Activated CD8-positive, alpha-beta T cell treated with anti-CD3 and anti-CD28 coated beads for 36 hours (primary cell): ENCODE data around the gene RAB15. TPM values are rescaled to one million over a fixed set of nuclear protein-coding genes. Genes with fewer than 3 reads are reported as not detected.
A peak's percentile ranks its signal among the peaks of the same experiment; 100 is the strongest.

Experiments used
- ATAC-seq: fragments of 200-7000 bp; cut with Tn5 transposase; one replicate; pipeline ENCODE4 v1.10.0; 2021; ENCODE audit warnings: mild to moderate bottlenecking, moderate library complexity
- CTCF ChIA-PET: fragments of 350-600 bp; sonication (Branson Sonifier 250); formaldehyde crosslinking; loops from one replicate; lab custom pipeline; 2021; ENCODE audit warnings: antibody characterized with exemption; lab: Charles Lee
- POLR2A ChIA-PET: fragments of 350-600 bp; sonication (Branson Sonifier 250); formaldehyde crosslinking; loops from one replicate; lab custom pipeline; 2021; ENCODE audit warnings: antibody characterized with exemption; lab: Charles Lee
- DNase-seq: peaks from one replicate; pipeline ENCODE4 v3.0.0-alpha.2; 2020
- H3K27ac Mint-ChIP-seq: one replicate; pipeline ENCODE4 v1.8.0; 2021; ENCODE audit warnings: mild to moderate bottlenecking, mixed read lengths
- H3K27me3 Mint-ChIP-seq: one replicate; pipeline ENCODE4 v1.8.0; 2021; ENCODE audit warnings: mixed read lengths
- H3K36me3 Mint-ChIP-seq: one replicate; pipeline ENCODE4 v1.8.0; 2021; ENCODE audit warnings: low read depth, mixed read lengths
- H3K4me1 Mint-ChIP-seq: one replicate; pipeline ENCODE4 v1.8.0; 2021; ENCODE audit warnings: low read depth, mixed read lengths
- H3K4me3 Mint-ChIP-seq: one replicate; pipeline ENCODE4 v1.8.0; 2021; ENCODE audit warnings: mild to moderate bottlenecking, moderate library complexity, mixed read lengths
- H3K9me3 Mint-ChIP-seq: one replicate; pipeline ENCODE4 v1.8.0; 2021; ENCODE audit warnings: mixed read lengths
- intact Hi-C: fragments of 100-400 bp; cut with micrococcal nuclease; formaldehyde crosslinking; loops from one replicate; pipeline ENCODE4 v1.10.0; 2022
- total RNA-seq, 2 experiments: library from RNA; stranded (reverse); gene quantifications; one replicate each; pipeline ENCODE4 v1.2.3, GENCODE V29; 2021
- TF ChIP-seq, protein P1 (sequence below): fragments of 200-600 bp; IDR thresholded peaks from one replicate; pipeline ENCODE4 v1.8.0; 2022; ENCODE audit warnings: antibody characterized with exemption, mild to moderate bottlenecking

RAB15 gene
- total RNA-seq, 2 experiments from 2014 or later, result 2.1 to 2.3 TPM

DNA sequence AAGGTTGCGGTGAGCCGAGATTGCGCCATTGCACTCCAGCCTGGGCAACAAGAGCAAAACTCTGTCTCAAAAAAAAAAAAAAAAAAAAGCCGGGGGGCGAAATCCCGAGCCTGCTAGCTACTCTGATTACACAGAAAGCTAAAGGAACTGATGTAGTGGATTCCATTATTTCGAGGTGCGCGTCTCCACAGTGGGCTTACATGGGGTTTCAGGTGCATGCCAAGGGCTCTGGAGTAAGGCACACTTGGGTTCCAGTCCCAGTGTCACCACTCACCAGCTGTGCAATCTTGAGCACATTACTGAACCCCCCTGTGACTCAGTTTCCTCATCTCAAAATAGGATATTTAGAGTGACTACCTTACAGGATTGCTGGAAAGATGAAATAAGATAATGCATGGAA lies 1.7 kb upstream of the RAB15 start:
- Mint-ChIP-seq H3K27me3 (no peaks in the 10 kb centered on the region), H3K4me1 (peaks cover 3% of the 10 kb centered on the region), H3K4me3 (no peak overlapping the region), H3K27ac (no peak overlapping the region), H3K36me3 (no peaks in the 10 kb centered on the region), H3K9me3 (no peaks in the 10 kb centered on the region)
- ChIA-PET CTCF (interaction anchor here (1.0 kb wide), 1 partner anchor 11 kb away, joined by 3 read pairs; no protein-coding TSS in a partner anchor), POLR2A (no interaction called here)
- TF ChIP-seq, protein P1, sequence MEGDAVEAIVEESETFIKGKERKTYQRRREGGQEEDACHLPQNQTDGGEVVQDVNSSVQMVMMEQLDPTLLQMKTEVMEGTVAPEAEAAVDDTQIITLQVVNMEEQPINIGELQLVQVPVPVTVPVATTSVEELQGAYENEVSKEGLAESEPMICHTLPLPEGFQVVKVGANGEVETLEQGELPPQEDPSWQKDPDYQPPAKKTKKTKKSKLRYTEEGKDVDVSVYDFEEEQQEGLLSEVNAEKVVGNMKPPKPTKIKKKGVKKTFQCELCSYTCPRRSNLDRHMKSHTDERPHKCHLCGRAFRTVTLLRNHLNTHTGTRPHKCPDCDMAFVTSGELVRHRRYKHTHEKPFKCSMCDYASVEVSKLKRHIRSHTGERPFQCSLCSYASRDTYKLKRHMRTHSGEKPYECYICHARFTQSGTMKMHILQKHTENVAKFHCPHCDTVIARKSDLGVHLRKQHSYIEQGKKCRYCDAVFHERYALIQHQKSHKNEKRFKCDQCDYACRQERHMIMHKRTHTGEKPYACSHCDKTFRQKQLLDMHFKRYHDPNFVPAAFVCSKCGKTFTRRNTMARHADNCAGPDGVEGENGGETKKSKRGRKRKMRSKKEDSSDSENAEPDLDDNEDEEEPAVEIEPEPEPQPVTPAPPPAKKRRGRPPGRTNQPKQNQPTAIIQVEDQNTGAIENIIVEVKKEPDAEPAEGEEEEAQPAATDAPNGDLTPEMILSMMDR, result no peak
- intact Hi-C loops, result no loop called here
- ATAC-seq (no peak), DNase-seq (no peak)

DNA sequence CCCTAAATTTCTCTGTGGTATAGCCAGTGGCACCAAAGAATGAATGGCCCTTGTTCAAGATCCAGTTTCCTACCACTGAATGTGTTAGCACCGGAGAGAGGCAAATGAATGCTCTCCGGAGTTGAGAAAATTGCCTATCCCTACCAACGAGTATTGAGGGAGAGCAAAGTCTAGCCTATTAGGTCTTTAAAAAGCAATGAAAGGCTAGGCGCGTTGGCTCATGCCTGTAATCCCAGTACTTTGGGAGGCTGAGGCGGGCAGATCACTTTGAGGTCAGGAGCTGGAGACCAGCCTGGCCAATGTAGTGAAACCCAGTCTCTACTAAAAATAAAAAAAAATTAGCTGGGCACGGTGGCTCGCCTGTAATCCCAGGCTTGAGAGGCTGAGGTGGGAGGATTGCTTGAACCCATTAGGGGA lies 898 bp upstream of the RAB15 start:
- CTCF ChIA-PET, result no interaction called here
- TF ChIP-seq, protein P1, result no peak

DNA sequence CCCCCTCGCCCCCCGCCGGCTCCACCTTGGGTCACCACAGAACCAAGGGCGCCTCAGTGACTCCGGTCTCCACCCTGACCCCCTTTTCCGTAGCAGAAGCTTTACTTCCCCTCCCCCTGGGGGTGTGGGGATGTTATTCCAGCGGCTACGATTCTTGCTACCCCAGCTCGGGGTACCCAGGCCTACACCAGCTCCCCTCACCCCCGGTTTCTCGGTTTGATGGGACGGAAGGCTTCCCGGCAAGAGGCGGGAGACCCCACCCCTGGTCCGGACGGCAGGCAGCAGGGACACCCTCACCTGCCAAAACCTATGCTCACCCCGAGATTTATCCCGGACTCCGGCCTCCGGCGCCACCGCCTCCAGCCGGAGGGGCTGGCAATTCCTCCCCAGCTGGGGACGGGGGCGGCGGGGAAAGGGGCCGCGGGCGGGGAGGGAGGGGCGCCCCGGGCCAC lies 619 bp downstream of the RAB15 start:
- ChIA-PET CTCF (interaction anchor here (1.6 kb wide), 1 partner anchor 80 kb away, joined by 6 read pairs; no protein-coding TSS in a partner anchor), POLR2A (no interaction called here)
- DNase-seq, result no peak
- no peak for ATAC-seq
- H3K4me1 Mint-ChIP-seq, result peaks cover 3% of the 10 kb centered on the region
- H3K27me3 Mint-ChIP-seq, result no peaks in the 10 kb centered on the region
- TF ChIP-seq, protein P1, result no peak
- intact Hi-C loops, result no loop called here
- H3K27ac Mint-ChIP-seq, result no peak overlapping the region
- no peaks in the 10 kb centered on the region for H3K36me3 Mint-ChIP-seq
- H3K4me3 Mint-ChIP-seq, result peak overlapping the region; percentile 59
- no peaks in the 10 kb centered on the region for H3K9me3 Mint-ChIP-seq

More for the DNA sequence above, 898 bp upstream of the RAB15 start:
- DNase-seq (no peak), ATAC-seq (no peak)
- no peaks in the 10 kb centered on the region for H3K27me3 Mint-ChIP-seq
- no peak overlapping the region for H3K27ac Mint-ChIP-seq
- POLR2A ChIA-PET, result no interaction called here
- peaks cover 3% of the 10 kb centered on the region for H3K4me1 Mint-ChIP-seq
- H3K9me3 Mint-ChIP-seq, result no peaks in the 10 kb centered on the region
- peak overlapping the region; percentile 76 for H3K4me3 Mint-ChIP-seq
- no peaks in the 10 kb centered on the region for H3K36me3 Mint-ChIP-seq
- intact Hi-C loops, result no loop called here

- Mint-ChIP-seq H3K27ac (no peak overlapping the region), H3K4me3 (peak overlapping the region; percentile 59), H3K36me3 (no peaks in the 10 kb centered on the region), H3K9me3 (no peaks in the 10 kb centered on the region), H3K4me1 (peaks cover 3% of the 10 kb centered on the region), H3K27me3 (no peaks in the 10 kb centered on the region)
- ChIA-PET POLR2A (interaction anchor here (0.5 to 0.8 kb wide), 2 partner anchors 16 to 46 kb away, joined by 3 read pairs; partner anchors contain the start of gene FNTB), CTCF (interaction anchor here (0.7 to 1.6 kb wide), 6 partner anchors 14 to 147 kb away, joined by 3 to 6 read pairs (median 3); no protein-coding TSS in a partner anchor)
- intact Hi-C loops, result no loop called here
- TF ChIP-seq, protein P1, result no peak
- no peak for DNase-seq
- ATAC-seq, result no peak
Observed at GRCh38 chr14:64970776-64971477, 1.2 kb downstream of the RAB15 start.

- H3K27ac Mint-ChIP-seq, result no peak overlapping the region
- POLR2A ChIA-PET, result interaction anchor here (1.3 kb wide), 1 partner anchor 17 kb away, joined by 3 read pairs; no protein-coding TSS in a partner anchor
- intact Hi-C loops, result no loop called here
- peaks cover 3% of the 10 kb centered on the region for H3K4me1 Mint-ChIP-seq
- H3K9me3 Mint-ChIP-seq, result no peaks in the 10 kb centered on the region
- CTCF ChIA-PET, result interaction anchor here (0.7 to 1.6 kb wide), 6 partner anchors 14 to 146 kb away, joined by 3 to 6 read pairs (median 3); no protein-coding TSS in a partner anchor
- H3K27me3 Mint-ChIP-seq, result no peaks in the 10 kb centered on the region
- DNase-seq (no peak), ATAC-seq (no peak)
- H3K4me3 Mint-ChIP-seq, result no peak overlapping the region
- H3K36me3 Mint-ChIP-seq, result no peaks in the 10 kb centered on the region
- TF ChIP-seq, protein P1, result no peak
Observed at GRCh38 chr14:64970041-64970440, 2.1 kb downstream of the RAB15 start.
